A673 (cell line): Measurements from ENCODE around the gene GRIN2A.

ENCODE experiments used
- EZH2 ChIP-seq: fragments of 200-600 bp; sonication (generic); IDR thresholded peaks from 2 replicates; pipeline ENCODE4 v1.6.1; 2017; ENCODE audit warnings: borderline replicate concordance, low read depth, mild to moderate bottlenecking, mixed read lengths, antibody characterized with exemption, low read length; ENCODE audit not compliant: poor library complexity, severe bottlenecking
- TF ChIP-seq, protein P1 (sequence below): fragments of 300-800, 200-600 bp; sonication (generic); conservative IDR thresholded peaks from 2 replicates; pipeline ENCODE4 v1.5.1; 2017; ENCODE audit warnings: low read depth, mild to moderate bottlenecking, antibody characterized with exemption, low read length, moderate library complexity, mixed read lengths

DNA sequence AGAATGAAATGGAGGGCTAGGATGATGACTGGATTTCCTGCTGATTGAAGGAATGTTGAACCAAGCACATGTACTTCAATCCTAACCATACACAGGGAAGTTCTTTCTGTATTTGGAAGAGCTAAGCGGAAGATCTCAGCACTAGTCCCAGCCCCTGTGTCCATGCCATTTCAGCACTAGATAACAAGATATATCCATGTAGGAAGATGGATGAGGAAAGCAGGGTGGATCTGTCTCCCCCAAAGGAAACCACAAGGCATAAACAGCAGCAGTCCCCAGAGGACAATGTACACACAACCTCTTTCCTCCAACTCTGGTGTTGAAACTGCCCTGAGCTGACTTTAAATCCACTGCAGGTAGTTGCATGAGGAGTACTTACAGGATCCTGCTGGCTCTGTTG lies 75.1 kb downstream of the GRIN2A start:
- TF ChIP-seq, protein P1, sequence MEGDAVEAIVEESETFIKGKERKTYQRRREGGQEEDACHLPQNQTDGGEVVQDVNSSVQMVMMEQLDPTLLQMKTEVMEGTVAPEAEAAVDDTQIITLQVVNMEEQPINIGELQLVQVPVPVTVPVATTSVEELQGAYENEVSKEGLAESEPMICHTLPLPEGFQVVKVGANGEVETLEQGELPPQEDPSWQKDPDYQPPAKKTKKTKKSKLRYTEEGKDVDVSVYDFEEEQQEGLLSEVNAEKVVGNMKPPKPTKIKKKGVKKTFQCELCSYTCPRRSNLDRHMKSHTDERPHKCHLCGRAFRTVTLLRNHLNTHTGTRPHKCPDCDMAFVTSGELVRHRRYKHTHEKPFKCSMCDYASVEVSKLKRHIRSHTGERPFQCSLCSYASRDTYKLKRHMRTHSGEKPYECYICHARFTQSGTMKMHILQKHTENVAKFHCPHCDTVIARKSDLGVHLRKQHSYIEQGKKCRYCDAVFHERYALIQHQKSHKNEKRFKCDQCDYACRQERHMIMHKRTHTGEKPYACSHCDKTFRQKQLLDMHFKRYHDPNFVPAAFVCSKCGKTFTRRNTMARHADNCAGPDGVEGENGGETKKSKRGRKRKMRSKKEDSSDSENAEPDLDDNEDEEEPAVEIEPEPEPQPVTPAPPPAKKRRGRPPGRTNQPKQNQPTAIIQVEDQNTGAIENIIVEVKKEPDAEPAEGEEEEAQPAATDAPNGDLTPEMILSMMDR, result no peak
- no peak for TF ChIP-seq EZH2
